Ovary (tissue), 9 donors: Measurements from ENCODE around the gene TMEM35A. TPM values are rescaled to one million over a fixed set of nuclear protein-coding genes. Genes with fewer than 3 reads are reported as not detected.

Experiments
- DNase-seq, 5 donors: peaks; one replicate each; pipeline ENCODE4 v3.0.0-alpha.2; 2019 to 2020
- H3K27ac ChIP-seq, 2 donors: fragments of 200-600 bp; one replicate each; pipeline versions ENCODE4 v1.5.1 to v1.8.0; 2019 to 2022
- H3K27me3 ChIP-seq: fragments of 200-600 bp; one replicate; pipeline ENCODE4 v1.8.0; 2022
- H3K36me3 ChIP-seq: fragments of 200-600 bp; sonication (generic); one replicate; pipeline ENCODE4 v1.5.1; 2019
- H3K4me1 ChIP-seq: one replicate; pipeline ENCODE4 v1.8.1; 2013; ENCODE audit warnings: mild to moderate bottlenecking, moderate library complexity; ENCODE audit not compliant: insufficient read depth
- H3K4me3 ChIP-seq: fragments of 200-600 bp; sonication (generic); one replicate; pipeline ENCODE4 v1.5.1; 2017
- H3K9me3 ChIP-seq, 2 donors: fragments of 200-600 bp in 1 of 2; sonication (generic) in 1 of 2; one replicate each; pipeline versions ENCODE4 v1.5.1 to v1.8.1; 2013 to 2019; ENCODE audit warnings: mild to moderate bottlenecking in 1 of 2, moderate library complexity in 1 of 2
- EP300 ChIP-seq: sonication (generic); formaldehyde crosslinking; IDR thresholded peaks from one replicate; pipeline ENCODE4 v1.6.1; 2017; ENCODE audit warnings: antibody characterized with exemption
- POLR2A ChIP-seq: fragments of 450-650 bp; IDR thresholded peaks from one replicate; pipeline ENCODE4 v1.6.1; 2017; ENCODE audit warnings: antibody characterized with exemption, mild to moderate bottlenecking, moderate library complexity
- WGBS, 3 donors: extraction: QIAGEN DNeasy Blood & Tissue Kit in 1 of 3; methylation state at CpG; one replicate each; pipeline versions ENCODE4 v1.1.5 to v1.1.7; 2013 to 2017; 5-methylcytosine and 5-hydroxymethylcytosine counted together
- intact Hi-C, 4 donors: fragments of 100-400 bp; cut with DNase I; formaldehyde crosslinking; loops; one replicate each; pipeline versions ENCODE4 v1.11.0 to v1.15.1; 2022 to 2023
- polyA plus RNA-seq, 2 donors: library from polyadenylated mRNA; stranded (reverse); fragments of 200-250 nt in 1 of 2; fragments of 350-450 nt in 1 of 2; fragmentation: Illumina TruSeq in 1 of 2; extraction: RNeasy Lipid Tissue Mini Kit (QIAGEN cat#74804) in 1 of 2; gene quantifications; one replicate each; pipeline ENCODE4 v1.2.3, GENCODE V29; 2013 to 2014
- total RNA-seq, 7 donors: library from RNA; depleted of rRNA in 2 of 7; stranded (reverse); fragments of >200 nt in 2 of 7; fragmentation: NEBNext Ultra II Directional in 3 of 7; extraction: Animal tissue kit (Norgen Biotek cat#: 25700) in 3 of 7; gene quantifications; one replicate each; pipeline versions ENCODE4 v1.1.0 to v1.2.4, GENCODE V29; 2016 to 2023
- TF ChIP-seq, protein P1 (sequence below), 3 donors: fragments of 450-650 bp in 2 of 3; fragments of 200-600 bp in 1 of 3; IDR thresholded peaks; one replicate each; pipeline versions ENCODE4 v1.5.1 to v1.8.0; 2016 to 2022; ENCODE audit warnings: antibody characterized with exemption in 3 of 3, mild to moderate bottlenecking in 1 of 3
- donor health status: DM: no; HTN: no; CAD: no; lungs with moderate emphysema.
- donor health status: DM: no; HTN: no; CAD: no.
- donor health status: Bipolar disorder and iron deficiency.
- donor health status: DM: yes; HTN: yes; CAD: no.
- donor health status: DM: no; HTN: no; CAD: no.
- donor health status: DM: yes; HTN: yes; CAD: no.

TMEM35A gene
- total and polyA plus RNA-seq, 9 donors: 2.0 to 19.7 (median 3.8) TPM

DNA sequence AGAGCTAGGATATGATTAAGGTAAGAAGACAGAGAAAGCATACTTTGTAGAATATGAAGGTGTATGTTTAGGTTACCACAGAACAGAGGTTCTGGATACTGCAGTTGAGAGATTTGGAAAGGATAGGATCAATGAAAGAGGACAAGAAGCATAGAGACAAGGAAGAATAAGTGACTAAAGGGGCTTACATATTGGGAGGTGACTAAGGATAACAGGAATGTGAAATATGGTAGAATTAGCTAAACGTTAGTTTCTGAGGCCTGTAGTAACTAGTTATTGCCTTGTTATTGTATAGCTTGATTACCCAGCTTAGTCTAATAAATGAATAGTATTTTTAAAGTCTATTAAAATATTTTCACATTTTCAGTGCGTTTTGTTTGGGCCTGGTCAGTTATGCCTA is 57.6 kb downstream of the TMEM35A start:
- WGBS, 3 donors: 57 to 61% (median 60%) methylated on average over 2 of the region's 2 CpGs
- intact Hi-C loops: no loop called here
- no peak overlapping the region for H3K4me3 ChIP-seq
- H3K27me3 ChIP-seq: no peaks in the 10 kb centered on the region
- H3K36me3 ChIP-seq: no peaks in the 10 kb centered on the region
- H3K4me1 ChIP-seq: no peaks in the 10 kb centered on the region
- TF ChIP-seq EP300 (no peak), POLR2A (no peak)
- TF ChIP-seq, protein P1, sequence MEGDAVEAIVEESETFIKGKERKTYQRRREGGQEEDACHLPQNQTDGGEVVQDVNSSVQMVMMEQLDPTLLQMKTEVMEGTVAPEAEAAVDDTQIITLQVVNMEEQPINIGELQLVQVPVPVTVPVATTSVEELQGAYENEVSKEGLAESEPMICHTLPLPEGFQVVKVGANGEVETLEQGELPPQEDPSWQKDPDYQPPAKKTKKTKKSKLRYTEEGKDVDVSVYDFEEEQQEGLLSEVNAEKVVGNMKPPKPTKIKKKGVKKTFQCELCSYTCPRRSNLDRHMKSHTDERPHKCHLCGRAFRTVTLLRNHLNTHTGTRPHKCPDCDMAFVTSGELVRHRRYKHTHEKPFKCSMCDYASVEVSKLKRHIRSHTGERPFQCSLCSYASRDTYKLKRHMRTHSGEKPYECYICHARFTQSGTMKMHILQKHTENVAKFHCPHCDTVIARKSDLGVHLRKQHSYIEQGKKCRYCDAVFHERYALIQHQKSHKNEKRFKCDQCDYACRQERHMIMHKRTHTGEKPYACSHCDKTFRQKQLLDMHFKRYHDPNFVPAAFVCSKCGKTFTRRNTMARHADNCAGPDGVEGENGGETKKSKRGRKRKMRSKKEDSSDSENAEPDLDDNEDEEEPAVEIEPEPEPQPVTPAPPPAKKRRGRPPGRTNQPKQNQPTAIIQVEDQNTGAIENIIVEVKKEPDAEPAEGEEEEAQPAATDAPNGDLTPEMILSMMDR (IDR thresholded peaks at IDR 0.05): no peak
- no peak overlapping the region for H3K27ac ChIP-seq
- H3K9me3 ChIP-seq: no peaks in the 10 kb centered on the region
- no peak for DNase-seq

Other genes starting within 250 kb of the TMEM35A start
- not detected for gene NOX1, start 204.5 kb upstream of the TMEM35A start, total RNA-seq
- under 1 TPM; 0.06 to 0.28 TPM for gene NOX1, start 204.5 kb upstream of the TMEM35A start, polyA plus RNA-seq
- gene XKRX, start 150.0 kb upstream of the TMEM35A start, total RNA-seq: 1 to 10 TPM in 1 of 7 donors, under 1 TPM in 6; 0.20 to 2.5 (median 0.24) TPM
- gene XKRX, start 150.0 kb upstream of the TMEM35A start, polyA plus RNA-seq: under 1 TPM; 0.15 to 0.22 TPM
- gene ARL13A, start 109.2 kb upstream of the TMEM35A start, total RNA-seq: not detected
- gene ARL13A, start 109.2 kb upstream of the TMEM35A start, polyA plus RNA-seq: not detected
- 10 to 100 TPM in 6 of 7 donors, 1 to 10 TPM in 1; 9.9 to 18.1 (median 15.3) TPM for gene TRMT2B, start 26.8 kb upstream of the TMEM35A start, total RNA-seq
- 10 to 100 TPM in 1 of 2 donors, 1 to 10 TPM in 1; 8.8 to 12.9 TPM for gene TRMT2B, start 26.8 kb upstream of the TMEM35A start, polyA plus RNA-seq
- gene CENPI, start 19.3 kb downstream of the TMEM35A start, total RNA-seq: 1 to 10 TPM; 1.2 to 3.3 (median 2.1) TPM
- 1 to 10 TPM in 1 of 2 donors, under 1 TPM in 1; 0.92 to 1.6 TPM for gene CENPI, start 19.3 kb downstream of the TMEM35A start, polyA plus RNA-seq
- gene DRP2, start 140.9 kb downstream of the TMEM35A start, total RNA-seq: 1 to 10 TPM in 2 of 7 donors, under 1 TPM in 5; 0.34 to 2.4 (median 0.60) TPM
- 1 to 10 TPM in 1 of 2 donors, under 1 TPM in 1; 0.93 to 1.5 TPM for gene DRP2, start 140.9 kb downstream of the TMEM35A start, polyA plus RNA-seq
- gene TAF7L, start 212.5 kb downstream of the TMEM35A start, total RNA-seq: under 1 TPM in 2 of 7 donors, not detected in 5; 0.10 to 0.36 TPM
- gene TAF7L, start 212.5 kb downstream of the TMEM35A start, polyA plus RNA-seq: under 1 TPM; 0.04 to 0.25 TPM